NCI-H1092 treated with DMSO at 0.1 percent for 48 hours (cell line): ENCODE data around the gene PARP12.

Experiments used
- DNase-seq: peaks from one replicate; lab custom pipeline; 2025; lab: John Stamatoyannopoulos, UW

PARP12 gene

DNA sequence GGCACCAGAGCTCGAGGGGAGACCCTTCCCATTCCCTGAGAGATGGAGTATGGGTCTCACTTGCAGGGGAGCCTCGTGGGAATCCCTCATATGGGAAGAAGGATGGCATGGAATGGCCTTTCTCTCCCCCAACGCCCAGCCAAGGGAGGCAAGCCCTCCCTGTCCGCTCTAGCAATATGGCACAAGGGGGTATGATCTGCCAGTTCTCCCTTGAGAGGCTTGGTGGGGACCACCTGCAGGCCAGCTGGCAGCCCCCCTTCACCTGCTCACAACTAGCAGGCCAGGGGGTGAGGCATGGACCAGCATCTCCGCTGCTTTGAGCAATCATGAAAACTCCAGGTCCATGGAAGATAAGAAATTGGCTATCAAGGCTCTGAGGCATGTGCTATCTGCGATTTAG is 70.8 kb downstream of the PARP12 start:
- no peak for DNase-seq

GRCh38 chr7:139991269-139991666 is 71.5 kb downstream of the PARP12 start:
- no peak for DNase-seq

DNA sequence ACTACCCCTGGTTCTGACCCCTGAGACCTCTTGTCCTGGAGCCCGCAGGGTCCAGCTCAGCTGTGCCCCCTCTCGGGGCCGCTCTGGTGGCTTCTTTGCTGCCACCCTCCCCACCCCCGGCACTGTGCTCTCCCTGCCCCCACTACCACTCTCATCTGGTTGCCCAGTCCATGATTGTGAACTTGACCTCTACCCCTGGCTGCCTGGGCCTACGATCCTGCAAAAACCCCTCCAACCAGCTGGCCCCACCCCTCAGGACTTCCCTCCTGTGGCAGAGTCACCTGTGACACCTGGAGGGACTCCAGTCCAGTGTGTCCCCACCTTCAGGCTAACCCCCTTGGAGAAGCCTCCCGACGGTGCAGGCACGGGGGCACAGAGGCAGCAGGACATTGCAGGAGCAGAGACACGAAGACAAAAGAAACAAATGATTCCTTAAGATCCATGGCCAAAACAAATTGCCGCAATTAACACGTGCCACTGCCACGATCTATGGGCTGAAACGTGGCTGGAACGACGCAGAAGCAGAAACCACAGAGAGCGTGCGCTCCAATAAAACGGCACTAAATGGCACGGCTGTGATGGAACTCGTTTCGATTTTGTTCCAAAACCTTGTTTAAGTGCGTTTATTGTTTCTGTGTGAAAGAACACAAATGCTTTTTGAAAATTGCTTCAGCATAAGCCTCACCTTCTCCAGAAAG is 72.0 kb downstream of the PARP12 start:
- no peak for DNase-seq

- DNase-seq, result no peak
Observed at GRCh38 chr7:139990142-139990535, 72.6 kb downstream of the PARP12 start.

DNA sequence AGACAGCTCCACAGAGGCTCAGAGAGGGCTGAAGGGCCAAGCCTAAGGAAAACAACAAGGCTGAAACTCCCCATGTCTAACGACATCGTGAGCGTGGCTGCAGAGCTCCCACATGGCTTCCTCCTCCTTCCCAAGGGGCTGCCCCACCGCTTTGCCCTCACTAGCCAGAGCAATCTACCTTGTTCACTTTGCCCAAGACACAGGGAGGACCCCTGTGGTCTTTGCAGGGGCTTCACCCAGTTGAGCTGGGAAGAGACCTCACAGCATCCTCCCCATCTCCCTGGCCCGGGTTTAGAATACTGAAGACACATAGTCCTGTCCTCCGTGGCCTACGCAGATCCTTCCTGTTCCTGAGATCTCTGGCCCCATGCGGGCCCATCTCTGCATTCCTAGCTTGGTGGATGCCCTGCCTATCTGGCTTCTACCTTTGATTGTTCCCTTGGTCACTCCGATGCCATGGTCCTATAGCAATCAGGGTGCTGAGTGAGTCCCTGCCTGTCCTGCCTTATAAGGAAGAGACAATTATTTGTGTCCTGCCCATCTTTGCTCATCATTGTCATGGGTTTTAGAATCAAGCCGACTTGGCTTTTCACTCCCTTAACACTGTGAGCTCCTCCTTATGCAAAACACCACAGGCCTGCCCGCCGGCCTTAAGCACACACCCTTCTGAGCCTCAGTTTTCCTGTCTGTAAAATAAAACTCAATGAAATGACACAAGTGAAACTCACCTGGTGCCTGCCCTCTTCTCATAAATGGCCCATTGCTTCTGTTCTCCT is 73.2 kb downstream of the PARP12 start:
- no peak for DNase-seq

DNA sequence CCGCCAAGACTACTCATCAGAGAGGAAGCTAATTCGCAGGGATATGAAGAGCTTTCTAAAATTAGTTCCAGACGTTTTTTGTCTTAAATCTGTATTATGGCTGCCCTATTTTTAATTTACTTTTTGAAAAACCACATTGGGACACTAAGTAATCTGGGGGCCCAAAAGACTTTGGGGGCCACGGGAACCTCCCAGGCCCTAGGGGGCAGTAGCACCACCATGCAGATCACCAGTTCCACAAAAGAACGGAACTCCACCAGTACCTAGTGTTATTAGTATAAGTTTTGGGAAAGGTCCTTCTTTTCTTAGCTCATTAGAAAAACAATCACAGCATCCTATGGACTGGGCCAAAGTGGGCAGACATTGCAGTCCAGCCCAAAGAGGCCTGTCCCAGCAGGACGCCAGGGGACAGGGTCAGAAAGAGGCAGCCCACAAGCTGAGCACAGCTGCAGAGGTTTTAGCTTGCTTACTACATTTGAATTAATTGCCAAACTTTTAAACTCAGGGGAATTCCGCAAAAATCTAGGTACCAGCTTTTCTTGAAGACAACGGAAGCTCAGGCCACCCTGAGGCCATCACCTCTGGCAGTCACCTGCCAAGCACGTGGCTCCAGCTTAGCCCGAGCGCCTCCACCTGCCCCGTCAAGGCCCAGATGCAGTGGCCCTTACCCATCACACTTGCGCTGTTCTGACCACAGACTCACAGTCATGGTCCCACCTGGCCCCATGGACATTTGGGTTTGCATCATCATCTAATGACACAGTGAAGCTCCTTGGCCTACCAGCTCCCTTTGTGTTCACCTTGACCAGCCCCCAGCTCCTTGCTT is 74.8 kb downstream of the PARP12 start:
- DNase-seq, result no peak

- no peak for DNase-seq
Observed at GRCh38 chr7:139985811-139986210, 76.9 kb downstream of the PARP12 start.

DNA sequence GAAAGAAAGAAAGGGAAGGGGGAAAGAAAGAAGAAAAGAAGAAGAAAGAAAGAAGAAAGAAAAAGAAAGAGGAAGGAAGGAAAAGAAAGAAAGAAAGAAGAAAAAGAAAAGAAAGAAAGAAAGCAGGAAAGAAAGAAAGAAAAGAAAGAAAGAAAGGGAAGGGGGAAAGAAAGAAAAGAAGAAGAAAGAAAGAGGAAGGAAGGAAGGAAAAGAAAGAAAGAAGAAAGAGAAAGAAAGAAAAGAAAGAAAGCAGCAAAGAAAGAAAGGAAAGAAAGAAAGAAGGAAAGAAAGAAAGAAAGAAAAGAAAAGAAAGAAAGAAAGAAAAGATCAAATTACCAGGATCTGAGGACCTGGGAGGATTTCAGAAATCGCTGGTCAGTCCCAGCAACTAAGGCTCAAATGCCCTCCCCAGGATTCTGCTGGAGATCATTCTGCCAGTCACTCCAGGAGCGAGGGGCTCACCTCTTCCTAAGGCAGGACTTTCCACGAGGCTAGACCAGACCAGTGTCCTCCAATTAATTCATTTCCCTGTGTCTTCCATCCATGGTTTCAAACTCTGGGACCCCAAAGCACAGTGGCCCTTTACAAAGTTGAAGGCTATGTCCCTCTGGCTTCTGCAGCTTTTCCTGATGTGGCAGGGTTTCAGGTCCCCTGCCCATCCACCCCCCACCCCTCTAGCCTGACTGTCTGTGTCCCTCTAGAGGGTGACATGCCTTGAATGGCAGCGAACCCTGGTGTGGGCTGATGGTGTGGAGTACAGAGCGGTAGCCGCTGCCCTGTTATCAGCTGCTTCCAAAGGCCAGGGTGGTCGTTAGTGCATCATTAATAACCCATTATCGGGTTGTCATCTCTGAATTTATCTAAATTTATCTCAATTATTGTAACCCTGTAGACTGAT is 77.9 kb downstream of the PARP12 start:
- no peak for DNase-seq

GRCh38 chr7:139982927-139983920 is 79.5 kb downstream of the PARP12 start:
- no peak for DNase-seq

GRCh38 chr7:139981511-139981895 is 81.2 kb downstream of the PARP12 start:
- no peak for DNase-seq

GRCh38 chr7:139976838-139977656 is 85.7 kb downstream of the PARP12 start:
- DNase-seq, result no peak

- DNase-seq, result no peak
Observed at GRCh38 chr7:139976055-139976837, 86.5 kb downstream of the PARP12 start.

- DNase-seq, result no peak
Observed at GRCh38 chr7:139974179-139974811, 88.5 kb downstream of the PARP12 start.
